ENCODE results near the gene TEAD3.
"Not testable (repeated sequence)": the region's sequence is repeated elsewhere in the genome, so short reads cannot be mapped to it uniquely, and the experiment has no call there.

The TEAD3 gene

DNA sequence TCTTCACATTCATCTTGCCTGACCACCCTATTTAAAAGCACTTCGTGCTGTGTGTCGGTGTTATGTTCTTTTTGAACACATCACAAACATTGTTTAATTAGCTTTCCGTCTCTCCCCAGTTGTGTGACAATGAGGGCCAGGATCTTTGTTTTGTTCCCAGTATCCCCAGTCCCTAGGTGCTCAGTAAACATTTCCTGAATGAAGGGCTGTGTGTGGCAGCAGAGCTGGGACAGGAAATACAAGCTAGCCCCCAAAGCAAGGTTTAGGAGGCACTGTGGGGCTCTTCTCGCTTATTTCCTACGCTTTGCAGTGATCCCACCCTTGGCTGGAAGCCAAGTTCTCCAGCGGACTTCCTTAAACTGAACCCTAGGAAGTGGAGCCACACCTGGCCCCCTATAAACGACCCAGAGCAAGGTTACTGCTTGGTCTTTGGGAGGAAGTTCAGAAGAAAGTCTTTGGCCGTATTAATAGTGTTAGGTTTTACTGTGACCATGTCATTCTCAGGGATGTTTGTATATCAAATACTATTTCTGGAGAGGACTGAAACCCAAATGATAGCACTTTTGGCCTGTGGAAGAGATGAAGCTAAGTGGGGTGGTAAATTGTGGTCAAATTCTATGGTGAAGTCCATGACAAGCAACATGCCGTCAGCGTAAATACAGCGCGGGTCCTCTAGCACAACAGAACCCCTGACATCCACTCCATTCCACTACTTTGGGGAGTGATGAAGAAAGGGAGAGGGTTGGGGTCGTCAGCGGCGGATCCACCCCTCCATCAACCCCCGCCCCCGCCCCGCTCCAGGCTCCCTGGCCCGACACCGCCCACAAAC, 45.3 kb downstream of the TEAD3 start:
- DNase-seq: no peak

DNA sequence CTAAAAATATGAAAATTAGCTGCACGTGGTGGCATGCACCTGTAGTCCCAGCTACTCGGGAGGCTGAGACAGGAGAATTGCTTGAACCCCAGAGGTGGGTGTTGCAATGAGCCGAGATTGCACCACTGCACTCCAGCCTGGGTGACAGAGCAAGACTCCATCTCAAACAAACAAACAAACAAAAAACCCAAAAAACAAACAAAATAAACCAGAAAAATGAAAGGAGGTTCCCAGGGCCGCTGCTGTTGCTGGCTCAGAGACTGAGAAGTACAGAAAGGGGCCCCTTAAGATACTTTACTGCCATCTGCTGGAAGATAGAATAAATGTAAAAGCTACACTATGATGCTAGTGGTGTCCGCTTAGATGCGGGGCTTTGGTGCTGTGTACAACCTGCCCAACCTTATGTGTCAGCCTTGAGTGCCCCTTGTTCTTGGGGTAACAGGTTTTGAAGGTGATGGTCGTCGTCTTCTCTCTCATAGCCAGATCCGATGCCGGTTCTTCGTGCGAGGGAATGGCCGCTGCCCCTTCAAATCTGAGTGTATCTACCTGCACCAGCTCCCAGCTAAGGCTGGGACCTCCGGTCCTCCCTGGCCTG, 47.5 kb downstream of the TEAD3 start:
- DNase-seq: peak; percentile 60

DNA sequence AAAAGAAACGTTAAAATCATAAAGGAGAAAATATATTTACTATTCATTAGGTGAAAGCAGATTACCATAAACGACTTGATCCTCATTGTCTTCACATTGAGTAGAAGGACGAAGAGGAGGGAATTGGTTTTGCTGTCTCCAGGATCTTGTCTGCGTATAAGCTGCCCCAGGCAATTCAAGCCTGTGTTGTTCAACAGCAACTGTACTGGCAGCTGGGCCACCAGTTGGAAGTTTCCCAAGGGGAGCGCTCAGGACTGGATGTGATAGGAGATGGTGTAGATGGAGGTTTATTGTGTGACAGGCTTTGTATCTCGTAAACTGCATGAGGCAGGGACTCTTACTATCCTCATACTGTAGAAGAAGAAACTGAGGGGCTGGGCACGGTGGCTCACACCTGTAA, 48.7 kb downstream of the TEAD3 start:
- no peak for DNase-seq

DNA sequence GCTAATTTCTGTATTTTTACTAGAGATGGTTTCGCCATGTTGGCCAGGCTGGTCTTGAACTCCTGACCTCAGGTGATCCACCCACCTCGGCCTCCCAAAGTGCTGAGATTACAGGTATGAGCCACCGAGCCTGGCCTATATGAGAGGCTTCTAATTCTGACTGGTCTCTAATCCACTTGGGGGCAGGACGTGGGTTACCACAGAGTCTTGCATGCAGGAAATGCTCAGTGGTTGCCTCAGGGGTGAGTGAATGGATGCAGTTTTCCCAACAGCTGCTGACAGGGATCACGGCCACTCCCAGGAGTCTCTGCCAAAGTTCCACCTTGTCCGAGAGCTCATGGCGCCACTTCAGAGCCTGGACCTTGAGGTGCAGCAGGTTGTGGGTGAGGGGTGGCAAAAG, 51.2 kb downstream of the TEAD3 start:
- no peak for DNase-seq

DNA sequence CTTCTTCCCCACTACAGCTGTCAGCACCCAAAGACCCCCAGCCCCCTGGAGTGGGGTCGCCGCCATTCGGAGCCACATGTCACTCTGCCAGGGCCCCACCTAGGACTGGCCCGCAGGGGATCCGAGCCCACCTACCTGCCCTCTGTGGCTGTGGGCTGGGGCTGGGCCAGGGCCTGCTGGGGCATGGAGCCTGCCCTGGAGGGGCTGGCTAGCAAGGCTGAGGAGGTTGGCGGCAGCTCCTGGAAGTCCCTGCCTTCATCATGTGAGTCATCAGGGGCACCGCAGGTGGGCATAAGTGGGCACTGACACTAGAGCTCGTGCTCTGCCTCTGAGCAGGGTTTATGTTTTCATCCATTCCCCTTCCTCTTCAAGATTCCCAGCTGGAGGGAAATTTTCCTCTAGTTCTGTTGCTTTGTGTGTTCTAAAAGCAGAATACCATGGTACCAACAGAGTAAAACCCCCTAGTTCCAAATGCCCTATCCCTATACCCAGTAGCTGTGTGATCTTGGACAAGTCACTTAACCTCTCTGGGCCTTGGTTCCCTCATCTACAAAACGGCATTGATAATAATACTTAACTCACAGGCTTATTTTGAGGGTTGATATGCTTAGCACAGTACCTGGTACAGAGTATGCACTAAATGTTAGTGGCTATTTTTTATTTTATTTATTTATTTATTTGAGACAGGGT, 53.4 kb downstream of the TEAD3 start:
- no peak for DNase-seq

DNA sequence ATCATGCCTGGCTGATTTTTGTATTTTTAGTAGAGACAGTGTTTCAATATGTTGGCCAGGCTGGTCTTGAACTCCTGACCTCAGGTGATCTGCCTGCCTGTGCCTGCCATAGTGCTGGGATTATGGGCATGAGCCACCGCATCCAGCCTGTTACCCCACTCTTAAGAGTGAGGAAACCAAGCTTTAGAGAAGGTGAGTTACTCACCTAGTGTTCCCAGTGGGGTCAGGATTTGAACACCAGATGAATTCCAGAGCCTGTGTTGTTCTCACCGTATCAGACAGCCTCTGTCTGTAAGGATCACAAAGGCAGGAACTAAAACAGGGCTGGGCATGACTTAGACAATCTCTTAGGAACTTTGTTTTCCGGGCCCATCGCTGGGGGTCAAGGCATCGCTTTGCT, 54.2 kb downstream of the TEAD3 start:
- no peak for DNase-seq

DNA sequence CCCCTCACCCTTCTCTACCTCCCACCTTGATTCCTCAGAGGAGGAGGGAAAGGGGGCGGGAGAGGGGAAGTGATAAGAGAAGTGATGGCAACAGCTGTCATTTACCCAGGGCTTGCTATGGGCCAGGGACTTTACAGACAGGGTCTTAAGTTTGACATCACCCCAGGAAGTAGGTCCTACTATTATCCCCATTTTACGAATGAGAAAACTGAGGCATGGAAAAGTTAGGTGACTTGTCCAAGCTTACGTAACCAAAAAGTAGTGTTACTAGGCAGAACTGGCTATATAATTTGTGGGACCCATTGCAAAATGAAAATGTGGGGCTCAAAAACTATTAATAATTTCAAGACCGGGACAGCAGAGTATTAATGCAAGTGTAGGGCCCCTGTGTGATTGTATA, 55.2 kb downstream of the TEAD3 start:
- no peak for DNase-seq

DNA sequence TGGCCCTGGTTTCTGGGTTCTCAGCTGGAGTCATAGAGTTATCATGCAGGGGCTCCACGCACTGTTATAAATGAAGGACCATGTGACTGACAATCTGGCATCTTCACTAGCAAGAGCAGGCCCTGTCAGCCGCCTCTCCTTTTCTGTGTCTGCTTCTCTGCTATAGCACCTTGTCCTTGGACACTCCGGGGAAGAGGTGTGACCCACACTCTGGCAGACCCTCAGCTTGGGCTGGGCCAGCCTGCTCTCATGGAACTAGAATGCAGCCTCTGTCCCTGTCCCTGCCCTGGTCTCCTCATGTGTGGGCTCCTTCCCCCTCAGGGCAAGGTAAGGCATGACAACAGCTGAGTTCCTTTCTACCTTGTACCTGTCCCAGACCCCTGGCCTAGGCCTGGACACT, 55.7 kb downstream of the TEAD3 start:
- no peak for DNase-seq

DNA sequence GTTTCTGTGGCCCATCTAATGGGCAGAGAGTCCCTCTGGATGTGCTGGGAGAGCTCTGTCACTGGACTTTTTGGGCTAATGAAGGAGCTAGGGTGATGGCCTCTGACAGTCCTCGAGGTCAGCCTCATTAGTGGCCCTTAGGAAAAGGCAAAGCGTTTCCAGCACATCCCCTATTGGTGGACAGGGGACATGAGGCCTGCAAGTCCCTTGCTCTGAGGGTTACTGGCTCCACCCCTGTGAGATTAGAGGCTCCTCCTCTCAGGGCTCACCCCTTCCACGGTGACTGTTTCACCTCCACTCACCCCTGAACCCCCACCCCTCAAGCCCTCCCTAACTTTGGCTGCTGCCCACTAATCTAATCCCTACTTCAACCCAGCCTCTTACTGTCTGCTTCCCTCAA, 57.6 kb downstream of the TEAD3 start:
- DNase-seq: no peak

DNA sequence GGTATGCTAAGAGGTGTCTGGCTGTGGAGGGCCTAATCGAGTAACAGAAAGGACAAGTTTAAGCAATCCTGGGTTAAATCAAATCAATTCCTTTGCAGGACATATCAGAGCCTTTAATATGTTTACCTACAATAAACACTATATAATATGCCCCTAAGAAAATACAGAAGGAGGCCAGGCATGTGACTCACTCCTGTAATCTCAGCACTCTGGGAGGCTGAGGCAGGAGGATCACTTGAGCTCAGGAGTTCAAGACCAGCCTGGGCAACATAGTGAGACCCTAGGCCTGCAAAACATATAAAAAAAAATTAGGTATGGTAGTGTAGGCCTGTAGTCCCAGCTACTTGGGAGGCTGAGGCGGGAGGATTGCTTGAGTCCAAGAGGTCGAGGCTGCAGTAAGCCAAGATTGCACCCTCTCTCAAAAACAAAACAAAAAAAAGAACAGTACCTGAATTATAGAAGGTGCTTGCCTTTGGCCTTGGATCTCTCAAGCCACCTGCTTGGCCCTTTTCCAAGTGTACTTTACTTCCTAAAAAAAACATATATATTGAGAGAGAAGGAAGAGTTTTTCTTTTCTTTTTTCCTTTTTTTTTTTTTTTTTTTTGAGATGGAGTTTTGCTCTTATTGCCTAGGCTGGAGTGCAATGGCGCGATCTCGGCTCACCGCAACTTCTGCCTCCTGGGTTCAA, 58.4 kb downstream of the TEAD3 start:
- not testable (repeated sequence) for DNase-seq

DNA sequence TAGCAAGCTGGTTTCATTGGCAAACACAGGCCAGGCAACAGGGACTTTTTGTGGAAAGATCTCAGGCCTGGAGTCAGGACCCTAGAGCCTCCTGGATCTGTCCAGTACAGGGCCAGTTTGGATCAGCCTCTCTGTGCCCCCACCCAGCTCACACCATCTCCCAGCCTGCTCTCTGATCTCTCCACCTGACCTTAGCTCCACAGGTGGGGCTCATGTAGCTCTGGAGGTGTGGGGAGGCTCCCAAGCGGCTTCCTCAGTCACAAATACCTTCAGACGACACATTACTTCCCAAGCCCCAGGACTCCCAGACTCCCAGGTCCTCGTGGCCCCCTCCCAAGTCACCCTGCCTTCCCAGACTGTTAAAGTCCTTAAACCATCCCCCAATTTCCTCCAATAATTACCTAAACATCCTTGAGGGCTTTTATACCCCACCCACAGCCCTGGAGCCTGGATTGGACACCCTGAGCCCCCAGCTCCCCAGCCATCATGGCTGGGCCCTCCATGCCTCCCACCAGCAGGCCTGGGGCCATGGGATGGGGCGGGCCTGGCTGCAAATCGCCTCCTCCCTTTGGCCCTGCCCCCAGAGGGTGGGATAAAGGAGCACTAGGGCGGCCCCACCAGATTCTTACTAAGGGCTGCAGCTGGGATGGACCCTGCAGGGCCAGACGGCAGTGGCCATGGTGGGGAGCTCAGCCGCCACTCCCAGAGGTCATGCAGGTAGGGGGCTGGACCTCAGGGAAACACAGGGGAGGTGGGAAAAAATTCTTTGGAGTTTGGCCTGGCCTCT, 60.6 kb downstream of the TEAD3 start:
- no peak for DNase-seq

DNA sequence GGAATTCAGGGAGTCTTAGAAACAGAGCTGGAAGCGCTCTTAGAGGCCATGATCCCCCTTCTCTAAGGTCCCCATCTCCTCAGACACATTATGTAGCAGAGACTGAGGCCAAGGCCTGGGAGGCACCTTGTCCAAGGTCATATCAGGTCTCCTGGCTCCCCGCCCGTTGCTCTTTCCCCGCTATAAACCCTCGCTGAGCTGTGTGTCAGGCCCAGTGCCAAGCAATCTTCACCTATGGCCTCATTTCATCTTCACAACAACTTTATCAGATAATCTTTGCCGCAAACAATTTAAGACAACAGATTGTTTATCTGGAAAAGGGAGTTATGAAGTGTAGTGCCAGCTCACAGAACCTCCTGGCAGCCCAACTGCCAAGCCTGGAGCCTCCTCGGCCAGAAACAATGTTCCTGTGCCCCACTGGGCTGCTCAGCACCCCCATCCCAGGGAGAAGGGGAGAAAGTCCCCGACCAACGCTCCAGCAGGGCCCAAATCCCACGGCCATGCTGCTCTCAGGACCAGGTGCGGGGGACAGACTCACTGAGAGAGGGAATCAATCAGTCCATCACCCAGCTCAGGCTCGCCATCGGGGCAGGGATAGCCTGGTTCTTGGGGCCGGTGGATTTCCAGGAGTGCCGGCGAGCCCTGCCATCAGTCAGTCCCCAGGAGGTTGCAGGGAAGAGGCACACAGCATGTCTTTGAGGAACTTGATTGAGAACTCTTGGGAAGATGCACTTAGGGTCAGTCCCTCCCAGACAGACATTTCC, 61.6 kb downstream of the TEAD3 start:
- no peak for DNase-seq

DNA sequence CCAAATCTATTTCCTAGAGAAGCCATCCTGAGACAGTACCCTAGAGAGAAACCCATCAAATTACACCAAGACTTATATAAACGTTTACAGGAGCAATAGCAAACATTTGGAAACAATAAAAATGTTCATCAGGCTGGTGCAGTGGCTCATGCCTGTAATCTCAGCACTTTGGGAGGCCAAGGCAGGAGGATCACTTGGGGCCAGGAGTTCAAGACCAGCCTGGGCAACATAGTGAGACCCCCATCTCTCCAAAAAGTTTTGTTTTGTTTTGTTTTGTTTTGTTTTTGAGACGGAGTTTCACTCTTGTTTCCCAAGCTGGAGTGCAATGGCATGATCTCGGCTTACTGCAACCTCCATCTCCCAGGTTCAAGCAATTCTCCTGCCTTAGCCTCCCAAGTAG, 64.2 kb downstream of the TEAD3 start:
- not testable (repeated sequence) for DNase-seq

DNA sequence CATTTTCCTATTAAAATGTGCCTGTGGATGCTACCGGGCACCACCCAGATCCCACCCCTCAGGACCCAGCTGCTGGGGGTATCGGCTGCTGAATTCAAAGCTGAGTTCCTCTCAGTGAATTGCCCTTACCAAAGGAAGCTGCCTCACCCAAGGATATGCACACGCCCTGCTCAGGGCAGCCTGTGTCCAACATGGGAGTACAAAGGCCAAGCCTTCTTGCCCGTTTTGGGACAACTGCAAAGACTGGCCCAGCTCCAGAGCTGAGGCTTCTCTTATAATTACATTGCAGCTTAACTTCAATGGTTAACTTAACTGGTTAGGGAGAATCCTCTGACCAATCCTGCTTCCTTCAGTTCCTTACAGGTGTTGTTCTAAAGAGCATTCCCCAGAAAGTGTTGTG, 64.6 kb downstream of the TEAD3 start:
- DNase-seq: no peak

DNA sequence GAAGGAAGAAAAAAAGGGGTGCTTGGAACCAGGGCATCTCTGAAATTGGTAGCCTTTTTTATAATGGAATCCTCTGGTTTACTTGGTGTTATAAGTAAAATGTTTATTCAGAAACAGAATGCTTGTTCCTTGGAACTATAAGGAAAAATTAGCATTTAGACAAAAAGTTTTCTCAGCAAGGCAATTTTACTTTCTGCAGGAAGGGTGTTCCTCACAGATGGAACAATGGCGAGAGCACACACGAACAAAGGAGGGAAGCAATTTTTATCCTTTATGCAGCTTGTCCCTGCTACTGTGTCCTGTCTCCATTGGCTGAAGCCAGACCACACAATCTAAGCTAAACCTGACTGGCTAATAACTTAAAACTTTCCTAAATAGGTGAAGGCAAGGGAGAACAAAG, 67.4 kb downstream of the TEAD3 start:
- no peak for DNase-seq

DNA sequence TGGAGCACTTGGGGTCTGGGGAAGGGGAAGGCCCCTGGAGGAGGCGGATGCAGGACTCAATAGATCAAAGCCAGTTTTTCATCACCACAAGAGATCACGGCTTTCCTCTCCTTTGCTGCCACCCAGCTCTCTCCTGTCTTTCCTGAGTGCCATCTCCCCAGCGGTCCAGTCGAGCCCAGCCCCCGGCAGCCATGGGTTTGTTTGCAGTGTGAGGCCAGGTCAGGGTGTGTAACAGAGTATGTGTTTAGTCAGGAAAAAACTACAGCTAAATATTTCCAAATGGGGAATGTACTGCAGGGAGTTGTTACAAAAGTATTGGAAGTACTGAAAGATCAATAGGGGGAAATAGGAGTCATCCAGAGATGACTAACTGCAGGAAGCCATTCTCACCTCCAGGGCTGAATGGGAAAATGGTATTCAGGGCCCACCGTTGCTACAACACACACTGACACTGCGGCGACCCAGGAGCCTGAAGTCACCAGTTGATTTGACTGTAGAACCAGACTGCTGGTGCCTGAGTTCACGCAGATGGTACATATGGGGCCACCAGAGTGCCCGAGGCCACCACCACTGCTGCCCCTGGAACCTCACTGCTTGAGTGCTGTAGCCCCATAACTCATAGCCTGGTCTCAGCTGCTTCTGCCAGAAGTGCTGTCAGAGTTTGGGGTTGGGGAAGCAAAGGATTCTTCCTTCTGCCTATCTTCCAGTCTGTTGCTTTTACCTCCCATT, 68.3 kb downstream of the TEAD3 start:
- no peak for DNase-seq

DNA sequence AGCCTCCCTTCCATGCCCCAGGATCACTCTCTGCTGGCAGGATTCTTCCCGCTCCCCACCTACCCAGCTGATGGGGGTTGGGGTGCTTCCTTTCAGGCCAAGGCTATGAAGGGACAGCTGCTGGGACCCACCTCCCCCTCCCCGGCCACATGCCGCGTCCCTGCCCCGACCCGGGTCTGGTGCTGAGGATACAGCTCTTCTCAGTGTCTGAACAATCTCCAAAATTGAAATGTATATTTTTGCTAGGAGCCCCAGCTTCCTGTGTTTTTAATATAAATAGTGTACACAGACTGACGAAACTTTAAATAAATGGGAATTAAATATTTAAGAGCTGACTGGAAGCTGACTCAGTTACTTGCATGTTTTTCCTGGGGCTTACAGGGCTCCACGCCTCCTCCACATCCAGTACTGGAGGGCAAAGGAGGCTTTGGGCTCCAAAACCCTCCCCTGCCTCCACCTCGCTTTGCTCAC, 69.0 kb downstream of the TEAD3 start:
- DNase-seq: no peak

DNA sequence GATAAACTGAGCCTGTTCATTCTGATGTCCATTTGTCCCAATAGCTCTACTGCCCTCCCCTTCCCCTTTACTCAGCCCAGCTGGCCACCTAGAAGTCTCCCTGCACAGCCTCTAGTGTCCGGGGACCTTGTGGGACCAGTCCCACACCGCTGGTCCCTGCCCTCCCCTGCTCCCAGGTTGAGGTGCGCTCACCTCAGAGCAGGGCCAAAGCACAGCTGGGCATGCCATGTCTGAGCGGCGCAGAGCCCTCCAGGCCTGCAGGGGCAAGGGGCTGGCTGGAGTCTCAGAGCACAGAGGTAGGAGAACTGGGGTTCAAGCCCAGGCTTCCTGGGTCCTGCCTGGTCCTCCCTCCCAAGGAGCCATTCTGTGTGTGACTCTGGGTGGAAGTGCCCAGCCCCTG, 69.4 kb downstream of the TEAD3 start:
- DNase-seq: no peak

DNA sequence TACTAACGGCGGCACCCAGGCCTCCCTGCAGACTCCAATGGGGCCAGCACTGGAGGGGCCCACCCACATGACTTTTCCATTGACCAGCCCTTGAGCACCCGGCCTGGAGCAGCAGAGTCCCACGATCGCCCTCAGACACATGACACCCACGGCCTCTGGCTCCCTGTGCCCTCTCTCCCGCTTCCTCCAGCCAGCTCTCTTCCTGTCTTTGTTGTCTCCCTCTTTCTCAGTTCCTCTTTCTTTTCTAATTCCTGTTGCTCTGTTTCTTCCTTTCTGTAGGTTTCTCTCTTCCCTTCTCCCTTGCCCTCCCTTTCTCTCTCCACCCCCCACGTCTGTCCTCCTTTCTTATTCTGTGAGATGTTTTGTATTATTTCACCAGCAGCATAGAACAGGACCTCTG, 70.8 kb downstream of the TEAD3 start:
- no peak for DNase-seq

DNA sequence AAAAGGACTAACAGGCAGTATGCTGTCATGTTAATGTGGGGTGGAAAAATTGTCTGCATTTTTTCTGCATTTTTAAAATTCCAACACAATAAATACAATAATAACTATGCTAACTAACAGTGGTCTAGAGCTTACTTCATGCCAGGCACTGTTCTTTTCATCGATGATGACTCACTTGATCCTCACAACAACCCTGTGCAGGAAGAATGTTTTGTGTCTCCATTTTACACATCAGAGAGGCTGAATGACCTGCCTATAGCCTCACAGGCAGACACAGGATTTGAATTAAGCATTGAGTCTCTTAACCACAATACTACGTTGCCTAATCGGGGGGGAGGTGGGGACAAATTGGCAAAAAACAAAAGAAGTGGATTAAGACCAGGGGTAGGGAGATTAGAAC, 71.6 kb downstream of the TEAD3 start:
- DNase-seq: no peak
